Fibroblast of lung (primary cell): Measurements from ENCODE around the gene SLC17A5. TPM values are rescaled to one million over a fixed set of nuclear protein-coding genes. Genes with fewer than 3 reads are reported as not detected.

ENCODE experiments used
- DNase-seq, 2 donors: peaks; one replicate each; pipeline versions ENCODE4 v3.0.0 to v3.0.0-alpha.2; 2010; ENCODE audit warnings: low read depth in 2 of 2
- H2AFZ ChIP-seq: 2 replicates; pipeline ENCODE4 v1.5.1; 2012; ENCODE audit warnings: low read length, control low read depth, inconsistent platforms
- H3K27ac ChIP-seq: 2 replicates; pipeline ENCODE4 v1.5.1; 2011; ENCODE audit warnings: low read length, control low read depth; ENCODE audit not compliant: insufficient read depth
- H3K27me3 ChIP-seq: 2 replicates; pipeline ENCODE4 v1.5.1; 2011; ENCODE audit warnings: mild to moderate bottlenecking, low read length; ENCODE audit not compliant: control insufficient read depth, insufficient read depth
- H3K36me3 ChIP-seq: 2 replicates; pipeline ENCODE4 v1.5.1; 2011; ENCODE audit warnings: low read length; ENCODE audit not compliant: control insufficient read depth, insufficient read depth
- H3K4me1 ChIP-seq: 2 replicates; pipeline ENCODE4 v1.5.1; 2011; ENCODE audit warnings: low read length; ENCODE audit not compliant: control insufficient read depth, insufficient read depth; ENCODE audit errors: extremely low read depth
- H3K4me2 ChIP-seq: 2 replicates; pipeline ENCODE4 v1.5.1; 2011; ENCODE audit warnings: low read length, control low read depth; ENCODE audit not compliant: insufficient read depth; ENCODE audit errors: extremely low read depth
- H3K4me3 ChIP-seq, 4 experiments: fragments of 200-600 bp in 1 of 4; sonication (generic) in 1 of 4; replicated peaks in 1 of 4; 2 replicates each; pipeline ENCODE4 v1.5.1; 2011 to 2016; ENCODE audit warnings: low read length in 4 of 4, low read depth in 3 of 4, mild to moderate bottlenecking in 3 of 4, control low read depth in 2 of 4, inconsistent platforms in 1 of 4, mixed read lengths in 1 of 4; ENCODE audit not compliant: insufficient read depth in 1 of 4; ENCODE audit errors: control extremely low read depth in 1 of 4
- H3K79me2 ChIP-seq: 2 replicates; pipeline ENCODE4 v1.5.1; 2012; ENCODE audit warnings: mild to moderate bottlenecking, low read length, inconsistent platforms; ENCODE audit not compliant: control insufficient read depth, insufficient read depth
- H3K9ac ChIP-seq: 2 replicates; pipeline ENCODE4 v1.5.1; 2011; ENCODE audit warnings: mild to moderate bottlenecking, low read length, control low read depth; ENCODE audit not compliant: insufficient read depth
- H3K9me3 ChIP-seq: 2 replicates; pipeline ENCODE4 v1.5.1; 2012; ENCODE audit warnings: low read depth, low read length; ENCODE audit not compliant: control insufficient read depth, insufficient read depth
- H4K20me1 ChIP-seq: 2 replicates; pipeline ENCODE4 v1.5.1; 2011; ENCODE audit warnings: low read length; ENCODE audit not compliant: control insufficient read depth, insufficient read depth; ENCODE audit errors: extremely low read depth
- CTCF ChIP-seq, 2 donors: IDR thresholded peaks in 1 of 2; conservative IDR thresholded peaks in 1 of 2; 1 replicate in 1 of 2; 2 replicates in 1 of 2; pipeline ENCODE4 v1.5.1; 2011 to 2012; ENCODE audit warnings: low read length in 2 of 2, control low read depth in 1 of 2, inconsistent platforms in 1 of 2, low read depth in 1 of 2, mild to moderate bottlenecking in 1 of 2
- EZH2 ChIP-seq: IDR thresholded peaks from 2 replicates; pipeline ENCODE4 v1.5.1; 2012; ENCODE audit warnings: low read length, control low read depth, mild to moderate bottlenecking; ENCODE audit errors: missing control alignments
- polyA plus RNA-seq, 2 donors: library from polyadenylated mRNA; depleted of rRNA in 1 of 2; stranded (reverse) in 1 of 2; unstranded in 1 of 2; fragments of >200 nt; gene quantifications; 2 replicates each; pipeline ENCODE4 v1.2.1, GENCODE V29; 2011 to 2012; ENCODE audit warnings: missing spikeins in 1 of 2
- total RNA-seq: library from RNA; depleted of rRNA; stranded (reverse); fragments of >200 nt; gene quantifications from 2 replicates; pipeline ENCODE4 v1.2.1, GENCODE V29; 2014

Gene SLC17A5
- total and polyA plus RNA-seq, 2 donors (not counting 1 experiment from before 2014, with no cell fraction given), result 39.3 to 56.8 TPM

DNA sequence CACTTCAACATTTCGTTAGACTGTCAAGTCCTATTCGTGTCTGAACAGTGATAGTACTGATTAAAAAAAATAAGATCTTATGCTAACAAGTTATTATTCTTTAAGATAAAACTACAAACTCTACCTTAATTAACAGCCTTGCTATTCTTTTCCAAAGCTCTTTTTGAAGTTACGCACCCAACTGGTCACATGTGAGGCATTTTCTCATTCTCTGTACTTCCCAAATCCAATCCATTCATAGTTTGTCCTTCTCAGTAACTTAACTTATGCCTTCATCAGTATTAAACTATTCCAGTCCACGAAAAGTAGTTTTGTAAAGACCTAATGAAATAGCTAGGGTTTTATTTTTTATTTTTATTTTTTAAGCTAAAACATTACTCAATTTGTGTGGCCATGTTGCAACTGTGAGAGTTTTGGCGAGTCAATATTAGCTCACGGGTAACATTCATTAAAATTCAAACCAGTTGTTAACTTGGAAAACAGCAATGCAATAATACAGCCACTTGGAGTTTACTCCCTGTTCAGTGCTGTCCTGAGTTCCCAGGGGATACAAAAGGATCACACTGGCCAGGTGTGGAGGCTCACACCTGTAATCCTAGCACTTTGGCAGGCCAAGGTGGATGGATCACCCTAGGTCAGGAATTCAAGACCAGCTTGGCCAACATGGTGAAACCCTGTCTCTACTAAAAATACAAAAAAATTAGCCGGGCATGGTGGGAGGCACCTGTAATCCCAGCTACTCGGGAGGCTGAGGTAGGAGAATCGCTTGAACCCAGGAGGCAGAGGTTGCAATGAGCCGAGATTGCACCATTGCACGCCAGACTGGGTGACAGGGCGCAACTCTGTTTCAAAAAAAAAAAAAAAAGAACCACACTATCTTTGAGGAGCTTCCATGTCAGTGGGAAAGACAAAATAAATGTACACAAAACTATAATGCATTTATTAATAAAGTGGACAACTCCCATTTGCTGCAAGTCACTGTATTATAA lies 105.0 kb downstream of the SLC17A5 start:
- no peaks in the 10 kb centered on the region for H4K20me1 ChIP-seq
- no peaks in the 10 kb centered on the region for H3K27me3 ChIP-seq
- H3K79me2 ChIP-seq, result no peaks in the 10 kb centered on the region
- H3K4me1 ChIP-seq, result no peaks in the 10 kb centered on the region
- TF ChIP-seq EZH2 (no peak), CTCF (conservative IDR thresholded peaks at IDR 0.05 in 1 of 2, IDR thresholded peaks at IDR 0.05 in 1 of 2; ENCODE audit: low read depth in 1 of 2, low read length in 2 of 2) (no peak)
- H2AFZ ChIP-seq, result no peak overlapping the region
- H3K9ac ChIP-seq, result no peak overlapping the region
- no peak for DNase-seq
- H3K4me3 ChIP-seq, result no peak overlapping the region
- no peak overlapping the region for H3K27ac ChIP-seq
- H3K4me2 ChIP-seq, result no peak overlapping the region
- H3K9me3 ChIP-seq, result no peaks in the 10 kb centered on the region
- H3K36me3 ChIP-seq, result no peaks in the 10 kb centered on the region

GRCh38 chr6:73547036-73547435 lies 106.8 kb downstream of the SLC17A5 start:
- Histone ChIP-seq H3K27ac (no peak overlapping the region), H3K36me3 (no peaks in the 10 kb centered on the region), H3K27me3 (no peaks in the 10 kb centered on the region), H3K9ac (no peak overlapping the region), H4K20me1 (no peaks in the 10 kb centered on the region), H3K4me2 (no peak overlapping the region), H3K9me3 (no peaks in the 10 kb centered on the region), H3K79me2 (no peaks in the 10 kb centered on the region), H2AFZ (no peak overlapping the region), H3K4me1 (no peaks in the 10 kb centered on the region), H3K4me3 (no peak overlapping the region)
- TF ChIP-seq EZH2, result no peak
- no peak for TF ChIP-seq CTCF (conservative IDR thresholded peaks at IDR 0.05 in 1 of 2, IDR thresholded peaks at IDR 0.05 in 1 of 2; ENCODE audit: low read depth in 1 of 2, low read length in 2 of 2)
- DNase-seq, result no peak

Other genes with a start within 250 kb of the SLC17A5 start
- 5.0 and 5.9 TPM in 2 replicates for gene CGAS, start 201.7 kb downstream of the SLC17A5 start, total RNA-seq
- 1.6 and 2.7 TPM in 2 replicates for gene CGAS, start 201.7 kb downstream of the SLC17A5 start, polyA plus RNA-seq
- gene MTO1, start 192.3 kb downstream of the SLC17A5 start, total RNA-seq, result 47.3 and 52.4 TPM in 2 replicates
- gene MTO1, start 192.3 kb downstream of the SLC17A5 start, polyA plus RNA-seq, result 21.5 and 24.2 TPM in 2 replicates
- 21,405 and 36,498 TPM in 2 replicates for gene EEF1A1, start 133.0 kb downstream of the SLC17A5 start, total RNA-seq
- gene EEF1A1, start 133.0 kb downstream of the SLC17A5 start, polyA plus RNA-seq, result 13,707 and 15,755 TPM in 2 replicates
- gene CD109, start 42.2 kb upstream of the SLC17A5 start, total RNA-seq, result 12.8 and 51.2 TPM in 2 replicates
- 48.4 and 52.6 TPM in 2 replicates for gene CD109, start 42.2 kb upstream of the SLC17A5 start, polyA plus RNA-seq